Stomach (tissue), 9 donors: ENCODE results near the gene JAKMIP2. TPM values are rescaled to one million over a fixed set of nuclear protein-coding genes. Genes with fewer than 3 reads are reported as not detected.

ENCODE experiments used
- DNase-seq, 2 donors: peaks; one replicate each; pipeline versions ENCODE4 v3.0.0 to v3.0.0-alpha.2; 2013 to 2019
- H3K27ac ChIP-seq, 5 donors: fragments of 200-600 bp in 4 of 5; sonication (generic) in 4 of 5; one replicate each; pipeline ENCODE4 v1.5.1; 2013 to 2019; ENCODE audit warnings: mild to moderate bottlenecking in 1 of 5, moderate library complexity in 1 of 5
- H3K27me3 ChIP-seq, 3 donors: fragments of 200-600 bp; sonication (generic); one replicate each; pipeline ENCODE4 v1.5.1; 2017 to 2019; ENCODE audit warnings: mixed run types in 1 of 3
- H3K36me3 ChIP-seq, 4 donors: fragments of 200-600 bp; sonication (generic); 1 replicate in 3 of 4; 2 replicates in 1 of 4; pipeline ENCODE4 v1.5.1; 2016 to 2019
- H3K4me1 ChIP-seq, 4 donors: fragments of 200-600 bp; sonication (generic); one replicate each; pipeline ENCODE4 v1.5.1; 2016 to 2019
- H3K4me3 ChIP-seq, 4 donors: fragments of 200-600 bp; sonication (generic) in 3 of 4; one replicate each; pipeline ENCODE4 v1.5.1; 2016 to 2019; ENCODE audit warnings: mild to moderate bottlenecking in 1 of 4
- H3K9me3 ChIP-seq, 4 donors: fragments of 200-600 bp; sonication (generic); one replicate each; pipeline ENCODE4 v1.5.1; 2016 to 2019
- CTCF ChIP-seq, 7 experiments: fragments of 450-650 bp in 4 of 7; fragments of 200-600 bp in 3 of 7; sonication (generic) in 3 of 7; IDR thresholded peaks; one replicate each; pipeline ENCODE4 v1.5.1; 2016 to 2019; ENCODE audit warnings: antibody characterized with exemption in 7 of 7, control low read depth in 2 of 7, mild to moderate bottlenecking in 1 of 7
- EP300 ChIP-seq: sonication (generic); formaldehyde crosslinking; IDR thresholded peaks from one replicate; pipeline ENCODE4 v1.6.1; 2017; ENCODE audit warnings: antibody characterized with exemption
- POLR2A ChIP-seq, 4 donors: fragments of 450-650 bp; IDR thresholded peaks; one replicate each; pipeline ENCODE4 v1.6.1; 2016; ENCODE audit warnings: antibody characterized with exemption in 4 of 4, control low read depth in 2 of 4, mild to moderate bottlenecking in 1 of 4, moderate library complexity in 1 of 4
- POLR2AphosphoS5 ChIP-seq, 3 donors: sonication (generic); formaldehyde crosslinking; IDR thresholded peaks; one replicate each; pipeline ENCODE4 v1.6.1; 2016; ENCODE audit warnings: antibody characterized with exemption in 3 of 3
- WGBS, 5 donors: extraction: QIAGEN DNeasy Blood & Tissue Kit in 3 of 5; methylation state at CpG; one replicate each; pipeline versions ENCODE4 v1.1.5 to v1.1.7; 2013 to 2018; 5-methylcytosine and 5-hydroxymethylcytosine counted together
- intact Hi-C: fragments of 100-400 bp; cut with DNase I; formaldehyde crosslinking; loops from one replicate; pipeline ENCODE4 v1.15.1; 2023; ENCODE audit warnings: low total_unique reads
- polyA plus RNA-seq, 3 donors: library from polyadenylated mRNA; stranded (reverse); fragments of 200-250 nt; gene quantifications; one replicate each; pipeline ENCODE4 v1.2.3, GENCODE V29; 2013
- total RNA-seq, 5 donors: library from RNA; depleted of rRNA; stranded (reverse); fragments of >200 nt; gene quantifications; one replicate each; pipeline versions ENCODE4 v1.1.0 to v1.2.3, GENCODE V29; 2014 to 2016
- donor health status: healthy with polysubstance abuse.
- donor health status: Bipolar disorder and iron deficiency.
- donor health status: healthy.

Gene JAKMIP2
- total and polyA plus RNA-seq, 8 donors: 0.13 to 13.4 (median 2.6) TPM; not detected in 1

GRCh38 chr5:147568710-147569406, 213.7 kb downstream of the JAKMIP2 start:
- Histone ChIP-seq H3K9me3 (no peaks in the 10 kb centered on the region), H3K27me3 (no peaks in the 10 kb centered on the region), H3K27ac (no peak overlapping the region), H3K36me3 (no peaks in the 10 kb centered on the region), H3K4me1 (no peaks in the 10 kb centered on the region), H3K4me3 (no peak overlapping the region)
- no peak for DNase-seq
- 76 to 85% (median 81%) methylated on average over 9 of the region's 9 CpGs for WGBS, 5 donors
- TF ChIP-seq EP300 (no peak), POLR2A (IDR thresholded peaks at IDR 0.05) (no peak)
- intact Hi-C loops: no loop called here

- DNase-seq: no peak
- 61 to 73% (median 63%) methylated on average over 9 of the region's 9 CpGs for WGBS, 5 donors
- Histone ChIP-seq H3K4me1 (no peaks in the 10 kb centered on the region), H3K9me3 (no peaks in the 10 kb centered on the region), H3K27ac (no peak overlapping the region), H3K36me3 (no peaks in the 10 kb centered on the region), H3K4me3 (no peak overlapping the region), H3K27me3 (no peaks in the 10 kb centered on the region)
- TF ChIP-seq POLR2A (IDR thresholded peaks at IDR 0.05) (no peak), EP300 (no peak), POLR2AphosphoS5 (IDR thresholded peaks at IDR 0.05) (no peak), CTCF (IDR thresholded peaks at IDR 0.05) (no peak)
- intact Hi-C loops: no loop called here
These were observed 214.5 kb downstream of the JAKMIP2 start for GRCh38 chr5:147567917-147568598.

- H3K27me3 ChIP-seq: no peaks in the 10 kb centered on the region
- no peaks in the 10 kb centered on the region for H3K9me3 ChIP-seq
- no peak for TF ChIP-seq POLR2AphosphoS5 (IDR thresholded peaks at IDR 0.05)
- no peak for TF ChIP-seq POLR2A (IDR thresholded peaks at IDR 0.05)
- TF ChIP-seq CTCF (IDR thresholded peaks at IDR 0.05): no peak
- no peak for TF ChIP-seq EP300
- no peaks in the 10 kb centered on the region for H3K4me1 ChIP-seq
- intact Hi-C loops: no loop called here
- 48 to 79% (median 65%) methylated on average over 1 of the region's 1 CpG for WGBS, 5 donors
- DNase-seq: no peak
- H3K4me3 ChIP-seq: no peak overlapping the region
- no peaks in the 10 kb centered on the region for H3K36me3 ChIP-seq
- no peak overlapping the region for H3K27ac ChIP-seq
These were observed 217.0 kb downstream of the JAKMIP2 start for GRCh38 chr5:147565524-147565923.

- H3K9me3 ChIP-seq: no peaks in the 10 kb centered on the region
- intact Hi-C loops: no loop called here
- no peaks in the 10 kb centered on the region for H3K36me3 ChIP-seq
- H3K4me3 ChIP-seq: no peak overlapping the region
- H3K27ac ChIP-seq: no peak overlapping the region
- 52 to 64% (median 60%) methylated on average over 3 of the region's 3 CpGs for WGBS, 5 donors
- no peak for DNase-seq
- TF ChIP-seq POLR2AphosphoS5 (IDR thresholded peaks at IDR 0.05): no peak
- no peak for TF ChIP-seq EP300
- TF ChIP-seq CTCF (IDR thresholded peaks at IDR 0.05): no peak
- no peak for TF ChIP-seq POLR2A (IDR thresholded peaks at IDR 0.05)
- peaks cover 0 to under 1% (median 0%) of the 10 kb centered on the region in 4 donors for H3K4me1 ChIP-seq
- no peaks in the 10 kb centered on the region for H3K27me3 ChIP-seq
These were observed 218.4 kb downstream of the JAKMIP2 start for GRCh38 chr5:147564124-147564486.
